Lower leg skin (tissue), 3 donors: ENCODE data around the gene SRRT.

Experiments used
- CTCF ChIP-seq, 3 donors: fragments of 450-650 bp; IDR thresholded peaks; one replicate each; pipeline ENCODE4 v1.5.1; 2016; ENCODE audit warnings: antibody characterized with exemption in 3 of 3, mild to moderate bottlenecking in 3 of 3, moderate library complexity in 2 of 3
- POLR2A ChIP-seq, 2 donors: fragments of 450-650 bp; IDR thresholded peaks; one replicate each; pipeline ENCODE4 v1.6.1; 2016 to 2017; ENCODE audit warnings: antibody characterized with exemption in 2 of 2, mild to moderate bottlenecking in 1 of 2, moderate library complexity in 1 of 2

DNA sequence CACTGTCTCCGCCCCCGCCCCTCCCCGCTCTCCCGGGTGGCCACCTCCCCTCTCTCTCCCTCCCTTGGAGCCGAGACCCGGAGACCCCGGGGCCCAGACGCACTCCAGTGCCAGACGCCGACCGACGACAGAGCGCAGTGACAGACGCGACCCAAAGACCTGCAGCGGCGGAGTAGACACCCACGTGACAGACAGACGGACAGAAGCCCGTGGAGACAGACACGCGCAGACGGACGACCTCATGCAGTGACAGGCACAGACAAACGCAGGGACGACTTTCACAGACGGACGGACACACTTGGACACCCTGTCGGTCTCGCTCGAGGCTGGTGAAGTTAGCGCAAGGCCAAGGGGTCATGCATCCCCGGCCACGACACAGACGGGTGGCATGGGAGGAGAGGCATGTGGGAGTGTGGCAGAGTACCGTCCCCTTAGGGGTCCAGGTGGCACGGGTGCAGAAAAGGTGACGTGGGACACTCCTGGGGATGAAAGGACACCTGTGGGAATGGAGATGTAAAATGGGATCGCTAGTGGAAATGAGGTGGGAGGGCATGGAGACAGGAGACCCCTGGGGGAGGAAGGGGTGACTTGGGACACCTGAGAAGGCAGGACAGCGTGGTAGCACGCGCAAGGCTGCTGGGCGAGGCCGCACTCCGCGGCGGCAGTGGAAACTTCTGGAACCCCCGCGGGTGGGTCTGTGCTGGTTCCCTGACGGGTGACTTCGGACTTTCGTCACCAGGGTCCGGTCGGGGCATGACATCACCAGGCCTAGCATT lies 21.2 kb downstream of the SRRT start:
- TF ChIP-seq CTCF (IDR thresholded peaks at IDR 0.05) (no peak), POLR2A (IDR thresholded peaks at IDR 0.05) (no peak)
